ENCODE measurements around the gene RASA1.

GRCh38 chr5:87277279-87277835 lies 9.7 kb downstream of the RASA1 start:
- TF ChIP-seq, protein P1, sequence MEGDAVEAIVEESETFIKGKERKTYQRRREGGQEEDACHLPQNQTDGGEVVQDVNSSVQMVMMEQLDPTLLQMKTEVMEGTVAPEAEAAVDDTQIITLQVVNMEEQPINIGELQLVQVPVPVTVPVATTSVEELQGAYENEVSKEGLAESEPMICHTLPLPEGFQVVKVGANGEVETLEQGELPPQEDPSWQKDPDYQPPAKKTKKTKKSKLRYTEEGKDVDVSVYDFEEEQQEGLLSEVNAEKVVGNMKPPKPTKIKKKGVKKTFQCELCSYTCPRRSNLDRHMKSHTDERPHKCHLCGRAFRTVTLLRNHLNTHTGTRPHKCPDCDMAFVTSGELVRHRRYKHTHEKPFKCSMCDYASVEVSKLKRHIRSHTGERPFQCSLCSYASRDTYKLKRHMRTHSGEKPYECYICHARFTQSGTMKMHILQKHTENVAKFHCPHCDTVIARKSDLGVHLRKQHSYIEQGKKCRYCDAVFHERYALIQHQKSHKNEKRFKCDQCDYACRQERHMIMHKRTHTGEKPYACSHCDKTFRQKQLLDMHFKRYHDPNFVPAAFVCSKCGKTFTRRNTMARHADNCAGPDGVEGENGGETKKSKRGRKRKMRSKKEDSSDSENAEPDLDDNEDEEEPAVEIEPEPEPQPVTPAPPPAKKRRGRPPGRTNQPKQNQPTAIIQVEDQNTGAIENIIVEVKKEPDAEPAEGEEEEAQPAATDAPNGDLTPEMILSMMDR (IDR thresholded peaks at IDR 0.05 in 4 of 5, conservative IDR thresholded peaks at IDR 0.05 in 1 of 5) = no peak
- no peak for TF ChIP-seq POLR2A (IDR thresholded peaks at IDR 0.05)

Data from gastrocnemius medialis (tissue), 4 donors.